ENCODE results near the gene FRMD3. TPM values are rescaled to one million over a fixed set of nuclear protein-coding genes. Genes with fewer than 3 reads are reported as not detected.

Gene FRMD3
- total and polyA plus RNA-seq, 2 donors (not counting 3 experiments of a cell fraction or from before 2014, with no cell fraction given): 3.0 to 6.1 TPM

DNA sequence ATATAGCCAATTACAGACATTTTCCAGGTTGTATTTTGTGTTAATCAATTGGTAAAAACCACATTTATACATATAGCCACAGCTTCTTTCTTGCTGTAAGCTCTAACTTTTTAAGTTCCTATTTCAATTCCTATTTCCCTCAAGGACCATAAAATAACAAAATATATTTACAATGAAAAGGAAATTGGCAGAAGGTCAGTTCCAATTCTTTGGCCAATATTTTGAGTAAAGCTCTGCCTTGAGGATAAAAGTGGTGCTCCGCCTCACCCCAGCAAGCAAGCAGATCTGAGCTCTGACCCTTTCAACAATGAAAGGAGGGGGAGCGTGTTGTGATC, 271.9 kb downstream of the FRMD3 start:
- Histone ChIP-seq H3K4me2 (ENCODE audit: insufficient read depth, low read length) (peak overlapping the region; percentile 55), H3K9me3 (replicated peaks; ENCODE audit: control insufficient read depth, insufficient read depth, low read length) (no peaks in the 10 kb centered on the region), H3K9ac (replicated peaks; ENCODE audit: extremely low read depth, insufficient read depth, low read length) (peak overlapping the region; percentile 59), H3K27ac (ENCODE audit: insufficient read depth, low read depth, low read length) (peak overlapping the region; percentile 79), H3K79me2 (ENCODE audit: control insufficient read depth, insufficient read depth, low read length) (peaks cover 3% of the 10 kb centered on the region), H3K36me3 (ENCODE audit: control insufficient read depth in 2 of 2, extremely low read depth in 1 of 2, insufficient read depth in 2 of 2, low read length in 2 of 2) (no peaks in the 10 kb centered on the region), H3K4me1 (ENCODE audit: control insufficient read depth, extremely low read depth, insufficient read depth, low read length) (peaks cover 68% of the 10 kb centered on the region), H3K27me3 (ENCODE audit: control insufficient read depth in 2 of 2, insufficient read depth in 2 of 2, low read length in 2 of 2) (no peaks in the 10 kb centered on the region), H3K9me1 (replicated peaks; ENCODE audit: control insufficient read depth, extremely low read depth, insufficient read depth, low read length) (no peaks in the 10 kb centered on the region), H3K4me3 (replicated peaks in 1 of 3; ENCODE audit: insufficient read depth in 1 of 3, low read depth in 1 of 3, low read length in 3 of 3) (peak overlapping the region in 1 of 3 experiments; percentile 60), H2AFZ (ENCODE audit: low read depth, low read length) (peak overlapping the region; percentile 1), H4K20me1 (replicated peaks; ENCODE audit: control insufficient read depth, extremely low read depth, insufficient read depth, low read length) (no peaks in the 10 kb centered on the region)
- dilution Hi-C loops (cut with MboI; ENCODE audit: extremely low pct_ligation_motif_present, low sequenced_read_pairs): no loop called here
- FAIRE-seq (no peak), DNase-seq (ENCODE audit: low read depth, low spot score) (no peak)
- no peak for TF ChIP-seq POLR2AphosphoS5 (IDR thresholded peaks at IDR 0.05; ENCODE audit: insufficient read depth, low read depth, low read length)
- no peak for TF ChIP-seq MYC (IDR thresholded peaks at IDR 0.05; ENCODE audit: low read depth, low read length)
- TF ChIP-seq, protein P1, sequence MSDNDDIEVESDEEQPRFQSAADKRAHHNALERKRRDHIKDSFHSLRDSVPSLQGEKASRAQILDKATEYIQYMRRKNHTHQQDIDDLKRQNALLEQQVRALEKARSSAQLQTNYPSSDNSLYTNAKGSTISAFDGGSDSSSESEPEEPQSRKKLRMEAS (IDR thresholded peaks at IDR 0.05; ENCODE audit: insufficient read depth, insufficient read length): no peak
- BruUV-seq (replicated peaks): TSS peak; percentile 42
- intact Hi-C loops (cut with micrococcal nuclease): loop anchor here (2.0 to 10.0 kb wide), 5 partner anchors 25 to 1391 kb away; partner anchors contain the start of gene FRMD3
- ChIA-PET CTCF (interaction anchor here (0.9 to 2.1 kb wide), 7 partner anchors 10 to 278 kb away, joined by 3 to 15 read pairs (median 5); no protein-coding TSS in a partner anchor), POLR2A (no interaction called here)

DNA sequence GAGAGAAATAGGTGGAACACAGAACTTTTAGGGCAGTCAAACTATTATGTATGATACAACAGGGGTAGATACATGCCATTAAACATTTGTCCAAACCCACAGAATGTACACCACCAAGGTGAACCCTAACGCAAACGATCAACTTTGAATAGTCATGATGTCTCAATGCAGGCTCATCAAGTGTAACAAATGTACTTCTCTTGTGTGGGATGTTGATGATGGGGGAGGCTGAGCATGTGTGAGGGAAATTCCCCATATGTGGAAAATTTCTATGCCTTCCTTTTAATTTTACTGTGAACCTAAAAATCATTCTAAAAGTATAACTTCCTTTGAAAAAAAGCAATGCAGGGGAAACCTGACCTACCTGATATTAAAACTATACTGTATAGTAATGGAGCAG, 273.9 kb downstream of the FRMD3 start:
- H2AFZ ChIP-seq (ENCODE audit: low read depth, low read length): no peak overlapping the region
- TF ChIP-seq JUN (IDR thresholded peaks at IDR 0.05; ENCODE audit: borderline replicate concordance, insufficient read depth, insufficient read length, low read depth) (no peak), MYC (IDR thresholded peaks at IDR 0.05; ENCODE audit: low read depth, low read length) (no peak), GATA2 (IDR thresholded peaks at IDR 0.05; ENCODE audit: insufficient read depth, insufficient read length, low read depth, low read length) (no peak), POLR2A (IDR thresholded peaks at IDR 0.05; ENCODE audit: low read depth, low read length) (no peak), EZH2 (IDR thresholded peaks at IDR 0.05; ENCODE audit: borderline replicate concordance, low read depth, low read length, severe bottlenecking) (no peak)
- TF ChIP-seq, protein P2, sequence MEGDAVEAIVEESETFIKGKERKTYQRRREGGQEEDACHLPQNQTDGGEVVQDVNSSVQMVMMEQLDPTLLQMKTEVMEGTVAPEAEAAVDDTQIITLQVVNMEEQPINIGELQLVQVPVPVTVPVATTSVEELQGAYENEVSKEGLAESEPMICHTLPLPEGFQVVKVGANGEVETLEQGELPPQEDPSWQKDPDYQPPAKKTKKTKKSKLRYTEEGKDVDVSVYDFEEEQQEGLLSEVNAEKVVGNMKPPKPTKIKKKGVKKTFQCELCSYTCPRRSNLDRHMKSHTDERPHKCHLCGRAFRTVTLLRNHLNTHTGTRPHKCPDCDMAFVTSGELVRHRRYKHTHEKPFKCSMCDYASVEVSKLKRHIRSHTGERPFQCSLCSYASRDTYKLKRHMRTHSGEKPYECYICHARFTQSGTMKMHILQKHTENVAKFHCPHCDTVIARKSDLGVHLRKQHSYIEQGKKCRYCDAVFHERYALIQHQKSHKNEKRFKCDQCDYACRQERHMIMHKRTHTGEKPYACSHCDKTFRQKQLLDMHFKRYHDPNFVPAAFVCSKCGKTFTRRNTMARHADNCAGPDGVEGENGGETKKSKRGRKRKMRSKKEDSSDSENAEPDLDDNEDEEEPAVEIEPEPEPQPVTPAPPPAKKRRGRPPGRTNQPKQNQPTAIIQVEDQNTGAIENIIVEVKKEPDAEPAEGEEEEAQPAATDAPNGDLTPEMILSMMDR (IDR thresholded peaks at IDR 0.05; ENCODE audit: extremely low read depth in 1 of 2, insufficient read depth in 1 of 2, low read depth in 1 of 2, low read length in 2 of 2): no peak
- H3K4me2 ChIP-seq (ENCODE audit: insufficient read depth, low read length): peak overlapping the region; percentile 5
- intact Hi-C loops (cut with micrococcal nuclease): loop anchor here (10.0 kb wide), 1 partner anchor 1390 kb away; no protein-coding TSS in a partner anchor
- H3K9ac ChIP-seq (replicated peaks; ENCODE audit: extremely low read depth, insufficient read depth, low read length): no peak overlapping the region
- no peak for FAIRE-seq
- H3K4me1 ChIP-seq (ENCODE audit: control insufficient read depth, extremely low read depth, insufficient read depth, low read length): peaks cover 51% of the 10 kb centered on the region
- BruUV-seq (replicated peaks): no TSS peak
- H3K27me3 ChIP-seq (ENCODE audit: control insufficient read depth in 2 of 2, insufficient read depth in 2 of 2, low read length in 2 of 2): no peaks in the 10 kb centered on the region
- H3K9me3 ChIP-seq (replicated peaks; ENCODE audit: control insufficient read depth, insufficient read depth, low read length): no peaks in the 10 kb centered on the region
- no peaks in the 10 kb centered on the region for H3K9me1 ChIP-seq (replicated peaks; ENCODE audit: control insufficient read depth, extremely low read depth, insufficient read depth, low read length)
- H3K27ac ChIP-seq (ENCODE audit: insufficient read depth, low read depth, low read length): no peak overlapping the region
- no peak for DNase-seq (ENCODE audit: low read depth, low spot score)
- H3K79me2 ChIP-seq (ENCODE audit: control insufficient read depth, insufficient read depth, low read length): peaks cover 3% of the 10 kb centered on the region
- H4K20me1 ChIP-seq (replicated peaks; ENCODE audit: control insufficient read depth, extremely low read depth, insufficient read depth, low read length): no peaks in the 10 kb centered on the region
- no peaks in the 10 kb centered on the region for H3K36me3 ChIP-seq (ENCODE audit: control insufficient read depth in 2 of 2, extremely low read depth in 1 of 2, insufficient read depth in 2 of 2, low read length in 2 of 2)
- H3K4me3 ChIP-seq (replicated peaks in 1 of 3; ENCODE audit: insufficient read depth in 1 of 3, low read depth in 1 of 3, low read length in 3 of 3): no peak overlapping the region
- CTCF ChIA-PET: interaction anchor here (1.4 kb wide), 1 partner anchor 70 kb away, joined by 3 read pairs; no protein-coding TSS in a partner anchor
- dilution Hi-C loops (cut with MboI; ENCODE audit: extremely low pct_ligation_motif_present, low sequenced_read_pairs): no loop called here
- POLR2A ChIA-PET: no interaction called here

All from endothelial cell of umbilical vein (primary cell).